Esophagus squamous epithelium (tissue), 5 donors: ENCODE results near the gene IQUB. TPM values are rescaled to one million over a fixed set of nuclear protein-coding genes. Genes with fewer than 3 reads are reported as not detected.
"Not testable (repeated sequence)": the region's sequence is repeated elsewhere in the genome, so short reads cannot be mapped to it uniquely, and the experiment has no call there.

Experiments
- DNase-seq: peaks from one replicate; lab custom pipeline; 2025; lab: John Stamatoyannopoulos, UW
- H3K27ac ChIP-seq, 4 donors: fragments of 200-600 bp; sonication (generic); one replicate each; pipeline ENCODE4 v1.5.1; 2016 to 2019; ENCODE audit warnings: mild to moderate bottlenecking in 1 of 4
- H3K27me3 ChIP-seq, 4 donors: fragments of 200-600 bp; sonication (generic); 1 replicate in 3 of 4; 2 replicates in 1 of 4; pipeline versions ENCODE4 v1.5.1 to v1.6.0; 2017 to 2021; ENCODE audit warnings: antibody characterized with exemption in 1 of 4
- H3K36me3 ChIP-seq, 3 donors: fragments of 200-600 bp; sonication (generic); one replicate each; pipeline ENCODE4 v1.5.1; 2016 to 2019
- H3K4me1 ChIP-seq, 3 donors: fragments of 200-600 bp; sonication (generic); one replicate each; pipeline ENCODE4 v1.5.1; 2017 to 2019
- H3K4me3 ChIP-seq, 4 donors: fragments of 200-600 bp; sonication (generic); 1 replicate in 3 of 4; 2 replicates in 1 of 4; pipeline ENCODE4 v1.5.1; 2016 to 2019; ENCODE audit warnings: mild to moderate bottlenecking in 2 of 4, moderate library complexity in 1 of 4
- H3K9me3 ChIP-seq, 3 donors: fragments of 200-600 bp; sonication (generic); one replicate each; pipeline ENCODE4 v1.5.1; 2016 to 2019
- POLR2A ChIP-seq, 4 donors: fragments of 450-650 bp; IDR thresholded peaks; one replicate each; pipeline ENCODE4 v1.6.1; 2017; ENCODE audit warnings: antibody characterized with exemption in 4 of 4, mild to moderate bottlenecking in 4 of 4, moderate library complexity in 3 of 4
- WGBS, 2 donors: methylation state at CpG; one replicate each; pipeline ENCODE4 v1.1.5; 2018; 5-methylcytosine and 5-hydroxymethylcytosine counted together
- intact Hi-C: fragments of 100-400 bp; cut with DNase I; formaldehyde crosslinking; loops from one replicate; pipeline ENCODE4 v1.15.0; 2022
- total RNA-seq, 4 donors: library from RNA; depleted of rRNA; stranded (reverse); fragments of >200 nt; gene quantifications; one replicate each; pipeline ENCODE4 v1.1.0, GENCODE V29; 2016
- TF ChIP-seq, protein P1 (sequence below), 6 experiments: fragments of 450-650 bp in 4 of 6; fragments of 200-600 bp in 2 of 6; sonication (generic) in 2 of 6; IDR thresholded peaks; one replicate each; pipeline ENCODE4 v1.5.1; 2016 to 2019; ENCODE audit warnings: antibody characterized with exemption in 6 of 6, mild to moderate bottlenecking in 4 of 6, moderate library complexity in 4 of 6
- donor health status: DM: yes; HTN: yes; CAD: no.

Gene IQUB
- total RNA-seq, 4 donors from 2014 or later: 0.27 TPM; not detected in 3

DNA sequence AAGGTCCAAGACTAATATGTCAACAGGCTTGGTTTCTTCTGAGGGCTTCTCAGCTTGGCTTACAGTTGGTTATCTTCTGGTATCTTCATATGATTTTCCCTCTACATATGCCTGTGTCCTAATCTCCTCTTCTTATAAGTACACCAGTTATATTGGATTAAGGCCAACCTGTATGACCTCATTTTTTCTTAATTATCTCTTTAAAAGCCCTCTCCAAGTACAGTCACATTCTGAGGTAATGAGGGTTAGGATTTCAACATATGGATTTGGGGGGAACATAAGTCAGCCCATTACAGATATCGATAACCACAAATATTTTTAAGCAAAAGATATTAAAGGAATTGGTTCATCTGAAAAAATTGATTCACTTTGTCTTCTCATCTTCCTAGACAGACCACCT, 49.2 kb downstream of the IQUB start:
- intact Hi-C loops: no loop called here
- no peak for TF ChIP-seq POLR2A (IDR thresholded peaks at IDR 0.05)
- TF ChIP-seq, protein P1, sequence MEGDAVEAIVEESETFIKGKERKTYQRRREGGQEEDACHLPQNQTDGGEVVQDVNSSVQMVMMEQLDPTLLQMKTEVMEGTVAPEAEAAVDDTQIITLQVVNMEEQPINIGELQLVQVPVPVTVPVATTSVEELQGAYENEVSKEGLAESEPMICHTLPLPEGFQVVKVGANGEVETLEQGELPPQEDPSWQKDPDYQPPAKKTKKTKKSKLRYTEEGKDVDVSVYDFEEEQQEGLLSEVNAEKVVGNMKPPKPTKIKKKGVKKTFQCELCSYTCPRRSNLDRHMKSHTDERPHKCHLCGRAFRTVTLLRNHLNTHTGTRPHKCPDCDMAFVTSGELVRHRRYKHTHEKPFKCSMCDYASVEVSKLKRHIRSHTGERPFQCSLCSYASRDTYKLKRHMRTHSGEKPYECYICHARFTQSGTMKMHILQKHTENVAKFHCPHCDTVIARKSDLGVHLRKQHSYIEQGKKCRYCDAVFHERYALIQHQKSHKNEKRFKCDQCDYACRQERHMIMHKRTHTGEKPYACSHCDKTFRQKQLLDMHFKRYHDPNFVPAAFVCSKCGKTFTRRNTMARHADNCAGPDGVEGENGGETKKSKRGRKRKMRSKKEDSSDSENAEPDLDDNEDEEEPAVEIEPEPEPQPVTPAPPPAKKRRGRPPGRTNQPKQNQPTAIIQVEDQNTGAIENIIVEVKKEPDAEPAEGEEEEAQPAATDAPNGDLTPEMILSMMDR (IDR thresholded peaks at IDR 0.05): no peak
- H3K9me3 ChIP-seq: no peaks in the 10 kb centered on the region
- no peaks in the 10 kb centered on the region for H3K4me1 ChIP-seq
- H3K27ac ChIP-seq: no peak overlapping the region
- H3K27me3 ChIP-seq: no peaks in the 10 kb centered on the region
- DNase-seq: no peak
- no peak overlapping the region for H3K4me3 ChIP-seq
- H3K36me3 ChIP-seq: no peaks in the 10 kb centered on the region
- WGBS, 2 donors: 83 to 94% methylated on average over 1 of the region's 1 CpG

DNA sequence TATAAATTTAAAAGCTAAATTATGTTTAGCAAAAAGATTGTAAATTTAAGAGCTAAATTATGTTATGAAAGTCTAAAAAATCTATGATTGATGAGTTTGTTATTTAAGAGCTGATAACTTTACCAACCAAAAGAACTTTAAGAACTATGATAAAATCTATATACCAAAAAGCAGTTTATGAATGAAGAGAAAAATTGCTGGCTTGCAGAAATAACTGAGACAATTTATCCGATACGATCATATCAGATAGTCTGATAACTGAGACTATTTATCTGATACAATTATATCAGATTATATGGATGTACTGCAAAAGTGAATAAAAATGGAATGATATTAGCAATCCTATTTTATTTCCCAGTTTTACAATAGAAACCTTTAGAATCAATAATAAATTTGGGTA, 50.2 kb downstream of the IQUB start:
- no peak overlapping the region for H3K27ac ChIP-seq
- no peak for DNase-seq
- H3K9me3 ChIP-seq: no peaks in the 10 kb centered on the region
- 84 to 96% methylated on average over 2 of the region's 2 CpGs for WGBS, 2 donors
- intact Hi-C loops: no loop called here
- no peaks in the 10 kb centered on the region for H3K4me1 ChIP-seq
- H3K36me3 ChIP-seq: no peaks in the 10 kb centered on the region
- no peak overlapping the region for H3K4me3 ChIP-seq
- no peaks in the 10 kb centered on the region for H3K27me3 ChIP-seq
- TF ChIP-seq, protein P1 (IDR thresholded peaks at IDR 0.05): no peak
- no peak for TF ChIP-seq POLR2A (IDR thresholded peaks at IDR 0.05)

DNA sequence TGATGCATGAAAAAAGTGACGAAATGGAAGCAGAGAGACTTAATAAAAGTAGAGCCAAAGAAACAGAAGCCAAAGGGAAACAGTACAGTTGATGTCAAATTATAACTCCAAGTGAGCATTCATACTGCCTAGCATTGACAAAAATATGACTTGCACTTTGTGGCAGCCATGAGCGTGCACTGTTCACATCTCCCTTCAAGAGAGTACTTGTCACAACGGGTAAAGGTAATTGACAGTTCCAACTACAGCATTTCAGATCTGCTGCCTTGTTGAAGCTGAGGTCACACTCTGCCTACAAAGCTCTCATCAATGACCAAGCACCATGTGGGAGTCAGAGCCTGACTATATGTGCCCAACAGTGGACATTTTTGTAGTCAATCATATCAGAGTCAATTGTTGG, 54.3 kb downstream of the IQUB start:
- no peak overlapping the region for H3K4me3 ChIP-seq
- no peak for DNase-seq
- TF ChIP-seq, protein P1 (IDR thresholded peaks at IDR 0.05): no peak
- TF ChIP-seq POLR2A (IDR thresholded peaks at IDR 0.05): no peak
- no peaks in the 10 kb centered on the region for H3K27me3 ChIP-seq
- 66 to 69% methylated on average over 3 of the region's 3 CpGs for WGBS, 2 donors
- H3K27ac ChIP-seq: no peak overlapping the region
- no peaks in the 10 kb centered on the region for H3K4me1 ChIP-seq
- no peaks in the 10 kb centered on the region for H3K36me3 ChIP-seq
- intact Hi-C loops: no loop called here
- no peaks in the 10 kb centered on the region for H3K9me3 ChIP-seq

DNA sequence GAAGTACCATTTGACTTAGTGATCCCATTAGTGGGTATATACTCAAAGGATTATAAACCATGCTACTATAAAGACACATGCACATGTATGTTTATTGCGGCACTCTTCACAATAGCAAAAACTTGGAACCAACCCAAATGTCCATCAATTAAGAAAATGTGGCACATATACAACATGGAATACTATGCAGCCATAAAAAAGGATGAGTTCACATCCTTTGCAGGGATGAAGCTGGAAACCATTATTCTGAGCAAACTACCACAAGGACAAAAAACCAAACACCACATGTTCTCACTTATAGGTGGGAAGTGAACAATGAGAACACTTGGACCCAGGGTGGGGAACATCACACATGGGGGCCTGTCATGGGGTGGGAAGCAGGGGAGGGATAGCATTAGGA, 56.3 kb downstream of the IQUB start:
- intact Hi-C loops, H3K36me3 ChIP-seq, DNase-seq, H3K4me1 ChIP-seq, H3K4me3 ChIP-seq, H3K27me3 ChIP-seq, H3K27ac ChIP-seq, H3K9me3 ChIP-seq: not testable (repeated sequence)
- WGBS, 2 donors: 83 to 92% methylated on average over 1 of the region's 1 CpG

DNA sequence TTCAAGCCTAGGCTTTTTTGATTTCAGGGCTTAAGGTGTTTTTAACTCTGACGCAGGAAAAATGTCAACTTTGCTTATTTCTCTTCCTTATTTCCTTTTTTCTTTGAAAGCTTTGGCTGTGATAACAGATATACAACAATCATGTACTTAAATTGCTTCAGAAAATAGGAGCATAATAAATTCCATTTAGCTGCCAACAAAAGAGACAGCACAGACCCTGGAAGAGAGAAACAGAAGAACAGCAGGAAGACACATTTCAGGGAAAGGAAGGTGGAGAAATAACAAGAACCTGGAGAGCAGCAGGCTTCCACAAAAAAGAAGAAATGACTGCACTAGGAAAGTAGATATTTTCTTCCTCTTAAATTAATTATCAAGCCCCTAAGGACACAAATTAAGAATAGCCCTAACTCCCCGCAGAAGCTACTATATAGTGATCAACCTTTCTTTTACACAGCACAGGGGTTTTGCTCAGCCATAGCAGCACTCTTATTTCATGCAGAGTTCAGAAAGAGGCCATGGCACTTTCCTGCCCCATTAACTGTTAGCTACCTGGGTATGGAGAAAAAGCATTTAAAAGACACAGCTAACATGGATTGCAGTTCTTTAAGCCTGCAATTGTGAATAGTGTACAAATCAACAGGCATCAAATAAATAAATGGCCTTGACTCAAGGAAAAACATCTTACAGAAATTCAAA, 61.5 kb downstream of the IQUB start:
- Histone ChIP-seq H3K4me3 (no peak overlapping the region), H3K36me3 (no peaks in the 10 kb centered on the region), H3K9me3 (no peaks in the 10 kb centered on the region), H3K4me1 (no peaks in the 10 kb centered on the region), H3K27me3 (no peaks in the 10 kb centered on the region), H3K27ac (no peak overlapping the region)
- no peak for TF ChIP-seq POLR2A (IDR thresholded peaks at IDR 0.05)
- TF ChIP-seq, protein P1 (IDR thresholded peaks at IDR 0.05): no peak
- intact Hi-C loops: no loop called here
- DNase-seq: no peak
- 47 to 59% methylated on average over 2 of the region's 2 CpGs for WGBS, 2 donors

DNA sequence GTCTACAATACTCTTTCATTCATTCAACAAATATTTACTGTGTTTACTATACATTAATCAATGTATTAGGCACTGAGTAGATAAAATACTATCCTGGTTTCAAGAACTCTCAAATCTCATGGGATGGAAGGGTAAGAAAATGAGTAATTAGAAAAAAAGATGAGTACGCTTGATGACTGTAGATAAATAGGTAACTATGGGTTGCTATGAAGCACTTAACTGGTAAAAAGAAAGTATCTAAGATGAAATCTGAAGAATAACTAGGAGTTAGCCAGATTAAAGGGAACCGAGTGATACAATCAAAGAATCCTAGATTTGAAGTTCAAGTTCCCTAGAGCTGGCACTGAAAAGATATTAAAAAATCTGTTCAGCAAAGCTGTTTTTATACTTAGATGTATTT, 62.1 kb downstream of the IQUB start:
- Histone ChIP-seq H3K36me3 (no peaks in the 10 kb centered on the region), H3K27ac (no peak overlapping the region), H3K4me1 (no peaks in the 10 kb centered on the region), H3K9me3 (no peaks in the 10 kb centered on the region), H3K27me3 (no peaks in the 10 kb centered on the region), H3K4me3 (no peak overlapping the region)
- intact Hi-C loops: no loop called here
- WGBS, 2 donors: 77 to 80% methylated on average over 2 of the region's 2 CpGs
- no peak for DNase-seq
- no peak for TF ChIP-seq POLR2A (IDR thresholded peaks at IDR 0.05)
- TF ChIP-seq, protein P1 (IDR thresholded peaks at IDR 0.05): no peak
